HG03066 (cell line): ENCODE results near the gene DOLPP1.
"Not testable (repeated sequence)": the region's sequence is repeated elsewhere in the genome, so short reads cannot be mapped to it uniquely, and the experiment has no call there.

ENCODE experiments used
- ATAC-seq: cut with Tn5 transposase; IDR thresholded peaks from one replicate; pipeline ENCODE4 v1.9.1; 2021; ENCODE audit warnings: low read depth; ENCODE audit not compliant: unreplicated experiment

The DOLPP1 gene

DNA sequence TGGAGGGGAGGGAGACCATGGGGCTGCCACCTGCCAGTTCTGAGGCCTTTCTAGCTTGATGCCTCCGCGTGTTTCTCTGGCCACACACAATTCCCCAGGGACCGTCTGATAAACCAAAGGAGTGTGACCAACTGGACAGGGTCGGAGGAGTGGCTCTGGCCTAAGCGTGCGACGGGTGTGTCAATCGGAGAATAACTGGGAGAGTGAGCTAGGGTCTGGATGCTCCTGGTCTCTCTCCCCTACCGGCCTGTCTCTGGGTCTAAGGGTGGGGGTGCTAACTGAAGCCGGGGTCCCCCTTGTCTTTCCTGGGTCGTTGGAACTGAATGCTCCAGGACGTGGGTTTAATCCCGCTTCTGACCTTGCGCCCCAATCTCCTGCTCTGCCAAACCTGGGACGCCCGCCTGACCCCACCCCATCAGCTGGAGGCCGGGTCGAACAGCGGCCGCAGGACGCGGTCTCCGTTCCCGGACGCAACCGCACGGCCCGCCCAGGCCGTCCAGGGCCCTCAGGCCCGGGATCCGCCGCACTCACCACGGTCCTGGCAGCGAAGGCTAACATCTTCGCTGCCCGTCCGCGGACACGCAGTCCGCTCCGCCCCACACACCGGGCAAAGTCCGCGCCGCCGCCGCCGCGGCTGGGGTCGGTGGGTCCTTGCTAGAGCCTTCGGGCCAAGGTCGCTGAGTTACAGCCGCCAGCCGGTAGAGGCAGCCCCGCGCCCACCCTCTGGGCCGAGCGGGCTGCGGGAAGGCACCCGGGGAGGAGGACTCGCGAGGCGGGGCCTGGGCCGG lies 29.2 kb downstream of the DOLPP1 start:
- ATAC-seq, result peak; percentile 13

DNA sequence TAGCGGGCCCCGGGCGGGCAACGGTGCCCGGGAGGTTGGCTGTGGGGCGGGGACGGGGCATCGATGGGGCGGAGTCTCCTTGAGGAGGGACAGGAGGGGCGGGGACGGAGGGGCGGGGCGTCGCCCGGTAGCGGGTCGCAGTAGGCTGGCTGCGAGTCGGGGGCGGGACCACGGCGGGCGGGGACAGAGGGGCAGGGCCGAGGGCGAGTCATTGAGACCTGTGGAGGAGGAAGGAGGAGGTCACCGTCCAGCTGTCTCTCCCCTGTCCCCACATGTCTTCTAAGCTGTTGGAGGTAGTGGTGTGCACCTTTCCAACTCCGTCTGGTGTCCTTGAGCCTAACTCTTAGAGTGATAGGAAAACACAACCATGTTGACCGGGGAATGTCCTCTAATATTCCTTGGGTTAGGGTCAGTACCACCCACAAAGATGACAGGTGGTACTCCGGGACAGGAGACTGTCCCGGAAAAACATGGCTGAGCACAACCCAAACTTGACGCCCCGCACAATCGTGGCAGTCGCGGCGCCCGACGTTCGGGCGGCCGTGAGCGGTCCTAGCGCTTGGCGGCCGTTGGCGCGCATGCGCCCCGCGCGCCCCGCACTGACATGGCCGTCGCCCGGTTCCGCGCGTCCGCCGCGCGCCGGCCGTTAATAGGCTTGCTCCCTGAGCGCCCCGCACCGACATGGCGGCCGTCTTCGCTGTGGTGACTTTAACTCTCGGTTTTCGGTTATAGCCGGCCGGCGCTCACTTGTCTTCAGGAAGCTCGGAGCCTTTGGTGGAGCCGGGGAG lies 30.0 kb downstream of the DOLPP1 start, which contains the start of the genes CRAT and PTPA:
Gene CRAT, minus strand, starts transcription at position 54 of the 788 bp plus-strand sequence. CDS start 284 bp downstream, outside the sequence.
Gene PTPA, plus strand, starts transcription at position 676 of the 788 bp plus-strand sequence. CDS start 186 bp downstream, outside the sequence.
- ATAC-seq, result peak; percentile 72

DNA sequence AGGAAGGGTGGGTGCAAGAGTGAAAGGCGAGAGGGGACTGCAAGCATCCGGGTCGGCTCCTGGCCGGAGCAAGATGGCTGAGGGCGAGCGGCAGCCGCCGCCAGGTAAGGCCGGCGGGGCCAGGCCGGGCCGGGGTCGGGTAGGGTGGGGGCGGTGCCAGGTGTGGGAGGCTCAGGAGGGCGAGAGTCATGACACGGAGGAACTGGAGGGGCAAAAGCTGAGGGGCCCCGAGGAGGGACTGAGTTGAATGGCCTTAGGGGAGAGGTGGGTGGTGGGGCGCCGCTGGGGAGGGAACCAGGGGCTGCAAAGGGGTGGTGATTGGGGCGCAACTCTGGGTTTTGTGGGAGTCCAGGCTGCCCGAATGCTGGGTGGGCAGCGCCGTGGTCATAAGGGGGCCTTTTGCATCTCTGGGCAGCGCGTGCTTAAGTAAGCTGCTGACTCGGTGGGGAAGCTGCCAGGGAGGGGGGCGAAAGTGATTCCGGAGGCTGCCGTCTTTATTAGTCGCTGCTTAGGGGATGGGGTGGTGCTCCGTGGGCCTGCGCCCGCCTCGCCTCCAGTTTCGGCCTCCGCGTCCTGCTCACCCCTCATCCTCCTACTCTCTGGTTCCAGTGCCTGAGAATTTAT lies 30.7 kb downstream of the DOLPP1 start:
- no peak for ATAC-seq

DNA sequence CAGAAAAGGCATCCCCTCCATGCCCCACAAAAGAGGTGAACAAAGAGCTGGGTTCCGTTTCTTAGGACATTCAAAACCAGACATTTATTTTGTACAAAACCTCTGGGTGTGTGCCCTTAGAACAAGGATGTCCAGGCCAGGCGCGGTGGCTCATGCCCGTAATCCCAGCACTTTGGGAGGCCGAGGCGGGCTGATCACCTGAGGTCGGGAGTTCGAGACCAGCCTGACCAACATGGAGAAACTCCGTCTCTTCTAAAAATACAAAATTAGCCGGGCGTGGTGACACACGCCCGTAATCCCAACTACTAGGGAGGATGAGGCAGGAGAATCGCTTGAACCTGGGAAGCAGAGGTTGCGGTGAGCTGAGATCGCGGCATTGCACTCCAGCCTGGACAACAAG lies 31.6 kb downstream of the DOLPP1 start:
- not testable (repeated sequence) for ATAC-seq

DNA sequence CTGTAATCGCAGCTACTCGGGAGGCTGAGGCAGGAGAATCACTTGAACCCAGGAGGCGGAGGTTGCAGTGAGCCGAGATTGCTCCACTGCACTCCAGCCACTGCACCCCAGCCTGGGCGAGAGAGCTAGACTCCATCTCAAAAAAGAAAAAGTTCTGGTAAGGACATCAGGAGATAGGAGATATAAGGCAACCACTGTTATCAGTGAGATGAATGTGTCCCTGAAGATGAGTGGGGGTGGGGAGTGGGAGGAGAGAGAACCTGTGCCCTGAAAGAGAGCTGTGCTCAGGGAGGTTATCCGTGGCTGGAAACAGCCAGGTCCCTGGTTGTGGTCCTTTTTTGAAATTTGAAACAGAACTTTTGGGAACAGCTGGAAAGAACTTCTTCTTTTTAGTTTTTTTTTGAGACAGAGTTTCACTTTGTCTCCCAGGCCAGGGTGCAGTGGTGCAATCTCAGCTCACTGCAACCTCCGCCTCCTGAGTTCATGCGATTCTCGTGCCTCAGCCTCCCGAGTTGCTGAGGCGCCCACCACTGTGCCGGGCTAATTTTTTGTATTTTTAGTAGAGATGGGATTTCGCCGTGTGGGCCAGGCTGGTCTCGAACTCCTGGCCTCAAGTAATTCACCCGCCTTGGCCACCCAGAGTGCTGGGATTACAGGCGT lies 32.9 kb downstream of the DOLPP1 start:
- no peak for ATAC-seq

DNA sequence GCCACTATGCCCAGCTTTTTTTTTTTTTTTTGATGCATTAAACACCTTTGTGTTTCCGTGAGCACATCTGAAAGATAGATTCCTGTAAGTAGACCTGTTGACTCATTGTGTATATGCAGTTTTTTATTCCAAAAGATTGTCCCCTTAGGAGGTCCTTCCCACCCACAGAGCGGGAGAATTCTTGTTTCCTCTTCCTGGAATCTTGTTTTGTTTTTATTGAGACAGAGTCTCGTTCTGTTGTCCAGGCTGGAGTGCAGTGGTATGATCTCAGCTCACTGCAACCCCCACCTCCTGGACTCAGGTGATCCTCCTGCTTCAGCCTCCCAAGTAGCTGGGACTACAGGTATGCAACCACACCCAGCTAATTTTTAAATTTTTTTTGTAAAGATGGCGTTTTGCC lies 37.9 kb downstream of the DOLPP1 start:
- ATAC-seq, result no peak

DNA sequence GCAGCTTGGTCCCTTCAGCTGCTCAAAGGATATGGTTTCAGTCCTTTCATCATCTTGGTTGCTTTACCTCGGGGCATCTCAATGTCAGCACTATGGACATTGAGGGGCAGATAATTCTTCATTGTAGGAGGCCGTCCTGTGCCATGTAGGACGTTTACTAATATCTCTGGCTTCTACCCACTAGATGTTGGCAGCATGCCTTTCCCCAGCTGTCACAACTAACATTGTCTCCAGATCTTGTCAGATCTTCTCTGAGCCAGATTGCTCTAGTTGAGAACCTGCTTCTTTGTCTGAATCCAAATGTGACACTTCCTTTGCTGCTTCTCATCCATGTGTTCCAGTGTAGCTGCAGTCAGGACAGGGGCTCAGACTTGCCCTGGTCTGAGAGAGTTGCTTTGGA lies 40.6 kb downstream of the DOLPP1 start:
- ATAC-seq, result no peak

DNA sequence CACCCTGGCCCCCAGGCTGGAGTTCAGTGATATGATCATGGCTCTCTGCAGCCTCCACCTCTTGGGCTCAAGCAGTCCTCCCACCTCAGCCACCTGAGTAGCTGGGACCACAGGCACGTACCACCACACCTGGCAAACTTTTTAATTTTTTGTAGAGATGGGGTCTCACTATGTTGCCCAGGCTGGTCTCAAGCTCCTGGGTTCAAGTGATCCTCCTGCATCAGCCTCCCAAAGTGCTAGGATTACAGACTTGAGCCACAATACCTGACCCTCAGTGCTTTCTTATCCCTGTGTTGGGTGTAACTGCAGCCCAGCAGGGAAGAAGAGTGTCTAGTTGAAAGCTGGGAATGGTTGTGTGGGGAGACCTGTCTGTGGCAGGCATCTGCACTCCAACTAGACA lies 41.2 kb downstream of the DOLPP1 start:
- ATAC-seq, result no peak

DNA sequence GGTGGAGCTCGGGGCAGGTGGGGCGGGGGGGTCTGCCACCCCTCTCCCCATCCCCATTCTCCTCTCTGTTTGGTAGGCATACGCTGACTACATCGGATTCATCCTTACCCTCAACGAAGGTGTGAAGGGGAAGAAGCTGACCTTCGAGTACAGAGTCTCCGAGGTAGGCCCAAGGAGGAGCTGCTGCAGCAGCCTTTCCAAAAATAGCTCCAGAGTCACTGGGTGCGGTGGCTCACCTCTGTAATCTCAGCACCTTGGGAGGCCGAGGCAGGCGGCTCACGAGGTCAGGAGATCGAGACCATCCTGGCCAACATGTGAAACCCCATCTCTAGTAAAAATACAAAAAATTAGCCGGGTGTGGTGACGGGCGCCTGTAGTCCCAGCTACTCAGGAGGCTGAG lies 42.1 kb downstream of the DOLPP1 start:
- ATAC-seq, result not testable (repeated sequence)

DNA sequence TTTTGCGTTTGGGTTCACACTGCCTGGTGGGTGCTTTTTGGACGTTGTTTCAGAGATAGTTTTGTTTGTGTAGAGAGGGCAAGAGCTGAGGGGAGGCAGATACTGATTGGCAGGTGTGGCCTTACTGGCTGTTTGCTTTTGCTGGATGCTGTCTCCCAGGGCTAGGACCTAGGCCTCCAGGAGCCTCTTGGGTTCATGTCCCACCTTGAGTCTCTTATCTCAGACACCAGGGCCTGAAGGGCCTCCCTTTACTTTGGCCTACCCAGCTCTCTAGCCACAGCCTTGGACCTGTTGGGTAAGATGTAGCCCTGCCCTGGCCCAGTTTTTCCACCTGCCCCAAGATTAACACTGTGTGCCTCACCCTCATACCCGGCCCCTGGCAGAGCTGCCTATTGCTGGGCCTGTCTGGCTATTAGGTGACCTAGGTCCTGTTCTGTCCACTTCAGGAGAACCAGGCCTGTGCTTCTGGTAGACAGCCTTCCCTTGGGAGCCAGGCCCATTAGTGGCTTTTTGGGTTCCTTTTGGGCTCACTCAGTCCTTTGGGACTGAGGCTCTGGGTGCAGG lies 43.7 kb downstream of the DOLPP1 start:
- no peak for ATAC-seq

DNA sequence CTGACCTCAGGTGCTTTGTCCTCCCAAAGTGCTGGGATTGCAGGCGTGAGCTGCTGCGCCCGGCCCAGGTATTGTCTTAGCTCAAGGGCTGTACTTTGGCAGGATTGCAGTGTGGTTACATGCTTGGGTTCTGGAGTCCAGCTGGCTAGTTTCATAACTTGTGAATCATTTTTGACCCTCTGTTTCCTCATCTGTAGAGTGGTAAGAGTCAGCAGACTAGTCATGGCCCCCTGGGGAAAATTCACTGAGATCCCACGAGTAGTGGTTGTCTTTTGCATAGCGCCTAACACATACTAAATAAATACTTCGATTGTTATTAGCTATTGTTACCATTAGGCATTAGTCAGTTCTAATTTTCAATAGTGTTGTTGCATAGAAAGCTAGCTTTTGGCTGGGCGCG lies 44.6 kb downstream of the DOLPP1 start:
- ATAC-seq, result no peak

DNA sequence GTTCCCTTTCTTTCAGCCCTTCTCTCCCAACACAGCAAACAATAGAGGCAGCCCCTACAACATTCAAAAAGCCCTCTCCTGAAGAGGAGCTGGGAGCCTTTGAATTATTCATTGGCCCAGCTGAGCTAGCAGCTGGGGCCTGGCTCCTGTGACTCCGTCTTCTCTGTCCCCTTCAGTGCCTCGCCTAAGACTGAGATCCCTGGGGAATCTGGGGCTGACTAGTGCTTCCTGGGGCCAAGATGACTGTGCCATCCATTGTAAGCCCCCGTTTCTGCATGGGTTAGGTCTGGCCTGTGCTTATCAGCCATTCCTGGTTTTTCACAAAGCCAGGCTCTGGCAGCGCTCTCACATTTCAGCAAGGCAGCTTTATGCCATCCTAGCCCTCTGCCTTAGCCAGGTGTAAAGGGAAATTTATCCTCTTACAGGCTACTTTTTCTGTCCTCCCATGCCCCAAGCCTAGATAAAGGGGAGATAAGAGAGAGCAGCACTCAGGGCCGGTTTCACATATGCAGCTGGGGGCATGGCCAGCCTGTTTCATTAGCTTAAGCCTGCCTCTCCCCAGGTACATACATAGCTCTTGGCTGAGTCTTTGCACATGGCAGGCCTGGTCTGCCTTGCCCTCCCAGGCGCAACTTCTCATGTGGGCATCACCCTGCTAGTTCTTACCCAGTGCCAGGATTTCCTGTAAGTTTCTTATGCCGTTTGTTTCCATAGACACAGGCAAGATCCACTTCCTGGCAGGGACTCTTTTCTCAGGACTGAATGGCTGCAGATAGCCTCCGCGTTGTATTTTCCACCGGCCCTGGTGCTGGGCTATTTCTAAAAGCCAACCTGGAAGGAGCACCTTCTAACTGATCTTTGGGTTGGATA lies 46.1 kb downstream of the DOLPP1 start:
- no peak for ATAC-seq

DNA sequence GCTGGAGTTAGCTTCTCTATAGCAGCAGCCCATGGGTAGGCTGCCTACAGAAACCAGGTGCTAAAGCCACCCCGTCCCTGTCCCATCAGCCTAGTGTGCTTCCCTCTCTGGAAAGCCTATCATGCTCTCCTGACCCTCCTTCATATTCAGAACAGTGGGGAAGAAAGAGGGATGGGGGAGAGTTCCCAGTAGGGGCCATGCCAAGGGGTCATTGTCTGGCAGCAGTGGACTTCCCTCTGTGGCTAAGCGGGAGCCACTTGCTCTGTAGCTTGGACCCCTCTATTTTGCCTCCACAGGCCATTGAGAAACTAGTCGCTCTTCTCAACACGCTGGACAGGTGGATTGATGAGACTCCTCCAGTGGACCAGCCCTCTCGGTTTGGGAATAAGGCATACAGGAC lies 47.8 kb downstream of the DOLPP1 start:
- ATAC-seq, result no peak

DNA sequence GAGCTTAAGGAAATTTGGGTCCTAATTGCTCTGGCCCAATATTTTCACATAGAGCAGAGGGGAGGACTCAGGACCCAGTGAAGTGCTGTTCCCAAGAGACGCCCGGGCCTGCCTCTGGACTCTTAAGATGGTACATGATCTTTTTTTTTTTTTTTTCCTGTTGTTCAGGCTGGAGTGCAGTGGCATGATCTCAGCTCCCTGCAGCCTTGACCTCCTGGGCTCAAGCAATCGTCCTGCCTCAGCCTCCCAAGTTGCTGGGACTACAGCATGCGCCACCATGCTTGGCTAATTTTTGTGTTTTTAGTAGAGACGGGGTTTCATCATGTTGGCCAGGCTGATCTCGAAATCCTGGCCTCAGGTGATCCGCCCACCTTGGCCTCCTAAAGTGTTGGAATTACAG lies 49.4 kb downstream of the DOLPP1 start:
- ATAC-seq, result not testable (repeated sequence)

DNA sequence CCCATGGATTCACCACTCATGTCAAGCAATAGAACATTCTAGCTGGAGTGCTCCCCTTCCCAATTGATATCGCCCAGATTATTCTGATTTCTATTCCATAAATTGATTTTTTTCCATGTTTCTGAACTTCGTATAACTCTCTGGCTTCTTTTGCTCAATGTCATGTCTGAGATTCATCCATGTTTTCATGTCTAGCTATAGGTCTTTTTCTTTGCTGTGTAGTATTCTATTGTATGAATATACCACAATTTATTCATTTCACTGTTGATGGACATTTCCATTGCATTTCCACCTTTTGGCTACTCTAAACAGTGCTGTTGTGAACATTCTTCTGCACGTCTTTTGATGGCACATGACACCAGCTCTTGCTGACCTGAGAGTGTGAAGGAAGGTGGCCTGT lies 49.9 kb downstream of the DOLPP1 start:
- ATAC-seq, result no peak

DNA sequence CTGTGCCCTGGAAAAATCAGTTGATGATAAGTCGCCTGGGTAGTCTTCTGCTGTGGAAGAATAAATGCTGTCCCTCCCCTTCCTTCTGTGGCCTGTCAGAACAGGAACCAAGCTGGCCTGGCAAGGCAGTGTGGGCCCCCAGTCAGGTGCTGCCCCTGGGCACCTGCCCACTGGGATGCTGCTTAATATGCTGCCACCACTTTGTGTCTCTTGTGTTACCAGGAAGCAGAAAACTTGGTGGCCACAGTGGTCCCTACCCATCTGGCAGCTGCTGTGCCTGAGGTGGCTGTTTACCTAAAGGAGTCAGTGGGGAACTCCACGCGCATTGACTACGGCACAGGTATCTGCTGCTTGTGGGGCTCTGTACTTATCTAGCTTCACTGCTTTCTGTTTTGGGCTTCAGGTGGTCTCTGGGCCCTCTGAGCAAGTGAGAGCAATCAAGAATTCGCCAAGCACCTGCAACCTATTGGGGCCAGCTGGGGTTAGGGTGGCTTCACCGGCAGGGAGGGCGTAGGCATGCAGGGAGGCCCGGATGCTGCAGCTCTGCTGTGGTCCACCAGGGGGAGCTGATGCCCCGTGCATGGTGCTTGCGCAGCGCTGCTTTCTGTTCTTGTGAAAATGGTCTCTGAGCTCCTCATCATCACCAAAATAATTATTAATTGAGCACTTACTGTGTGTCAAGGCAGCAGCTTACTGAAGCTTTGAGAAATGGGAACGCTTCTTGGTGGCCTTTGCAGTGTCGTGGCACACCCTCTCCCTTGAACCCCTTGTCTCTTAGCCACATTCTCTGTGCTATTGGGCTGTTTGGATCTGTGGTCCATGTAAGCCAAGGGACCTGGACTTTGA lies 50.6 kb downstream of the DOLPP1 start:
- ATAC-seq, result no peak

DNA sequence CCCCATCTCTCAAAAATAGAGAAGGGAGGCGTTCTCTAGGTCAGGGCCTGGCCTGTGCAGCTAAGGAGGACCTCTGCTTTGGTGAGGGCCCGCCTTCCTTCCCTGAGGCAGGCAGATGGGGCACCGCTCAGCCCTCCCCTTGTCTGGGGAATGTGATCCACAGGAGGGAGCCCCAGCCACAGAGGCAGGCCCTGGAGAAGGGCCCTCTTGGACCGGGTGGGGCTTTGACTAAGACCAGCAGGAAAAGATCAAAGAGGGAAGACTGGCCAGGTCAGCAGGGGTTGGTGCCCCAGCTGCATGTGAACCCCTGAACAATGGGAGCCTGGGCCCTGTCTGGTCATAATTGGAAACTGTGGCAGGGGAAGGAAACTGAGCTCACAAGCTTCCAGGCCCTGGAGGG lies 52.2 kb downstream of the DOLPP1 start:
- ATAC-seq, result no peak

DNA sequence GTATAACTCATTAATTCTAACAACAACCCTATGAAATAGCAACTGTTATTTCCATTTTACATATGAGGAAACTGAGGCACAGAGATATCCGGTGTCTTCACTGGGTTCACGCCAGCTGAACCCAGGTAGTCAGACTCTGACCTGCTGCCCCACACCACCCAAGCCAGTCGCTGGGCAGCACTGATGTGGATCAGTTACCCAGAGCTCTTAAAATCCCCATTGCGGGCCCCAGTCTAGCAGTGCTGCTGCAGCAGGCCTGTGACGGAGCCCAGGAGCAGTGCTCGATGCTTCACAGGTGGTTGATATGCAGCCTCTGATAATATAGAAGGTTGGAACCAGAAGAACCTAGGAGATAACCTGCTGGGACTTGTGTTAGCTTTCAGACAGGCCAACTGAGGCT lies 54.6 kb downstream of the DOLPP1 start:
- ATAC-seq, result no peak
